WERI-Rb-1 (cell line): ENCODE results near the gene PTMS.

Experiments
- DNase-seq: peaks from one replicate; pipeline ENCODE4 v3.0.0-alpha.2; 2020
- H3K27ac ChIP-seq: fragments of 250-450 bp; sonication (Bioruptor Pico); 2 replicates; pipeline ENCODE4 v1.5.1; 2020; ENCODE audit warnings: mild to moderate bottlenecking, moderate library complexity
- H3K27me3 ChIP-seq: fragments of 250-450 bp; sonication (Bioruptor Pico); 2 replicates; pipeline ENCODE4 v1.5.1; 2021; ENCODE audit warnings: mild to moderate bottlenecking, low read depth, moderate library complexity; ENCODE audit not compliant: insufficient read depth, severe bottlenecking
- H3K36me3 ChIP-seq: fragments of 250-450 bp; sonication (Bioruptor Pico); 2 replicates; pipeline ENCODE4 v1.5.1; 2020; ENCODE audit warnings: mild to moderate bottlenecking, moderate library complexity
- H3K4me3 ChIP-seq: 2 replicates; pipeline ENCODE4 v1.5.1; 2011; ENCODE audit warnings: low read depth, mild to moderate bottlenecking, control low read depth, low read length
- H3K9me3 ChIP-seq: fragments of 250-450 bp; sonication (Bioruptor Pico); 2 replicates; pipeline ENCODE4 v1.5.1; 2021; ENCODE audit warnings: mild to moderate bottlenecking, moderate library complexity; ENCODE audit not compliant: severe bottlenecking
- CTCF ChIP-seq: IDR thresholded peaks from 2 replicates; pipeline ENCODE4 v1.5.1; 2011; ENCODE audit warnings: low read depth, mild to moderate bottlenecking, control low read depth, inconsistent platforms, low read length

Gene PTMS

GRCh38 chr12:6786416-6787094 lies 20.4 kb downstream of the PTMS start:
- Histone ChIP-seq H3K27ac (no peak overlapping the region), H3K9me3 (no peaks in the 10 kb centered on the region), H3K4me3 (no peak overlapping the region), H3K27me3 (no peaks in the 10 kb centered on the region), H3K36me3 (no peaks in the 10 kb centered on the region)
- DNase-seq = no peak
- TF ChIP-seq CTCF = no peak

GRCh38 chr12:6787309-6787708 lies 21.1 kb downstream of the PTMS start:
- H3K4me3 ChIP-seq = no peak overlapping the region

GRCh38 chr12:6788972-6789924 lies 23.1 kb downstream of the PTMS start, which contains the start of gene CD4:
TSS of gene CD4 (plus strand) at chr12:6789528. CDS start at chr12:6800139, 10,611 bp downstream.
- no peak for TF ChIP-seq CTCF
- DNase-seq = no peak

More at GRCh38 chr12:6787309-6787708, 21.1 kb downstream of the PTMS start:
- Histone ChIP-seq H3K27ac (no peak overlapping the region), H3K9me3 (no peaks in the 10 kb centered on the region), H3K27me3 (no peaks in the 10 kb centered on the region), H3K36me3 (no peaks in the 10 kb centered on the region)
- no peak for DNase-seq
- TF ChIP-seq CTCF = no peak

GRCh38 chr12:6790496-6791150 lies 24.5 kb downstream of the PTMS start:
- H3K36me3 ChIP-seq = no peaks in the 10 kb centered on the region
- TF ChIP-seq CTCF = no peak
- no peak overlapping the region for H3K4me3 ChIP-seq
- DNase-seq = no peak
- H3K9me3 ChIP-seq = no peaks in the 10 kb centered on the region
- no peak overlapping the region for H3K27ac ChIP-seq
- H3K27me3 ChIP-seq = no peaks in the 10 kb centered on the region

More at GRCh38 chr12:6788972-6789924, 23.1 kb downstream of the PTMS start, which contains the start of gene CD4:
- H3K27ac ChIP-seq = no peak within 1 kb of the TSS
- no peaks in the 10 kb centered on the region for H3K36me3 ChIP-seq
- H3K4me3 ChIP-seq = no peak within 1 kb of the TSS
- no peaks in the 10 kb centered on the region for H3K9me3 ChIP-seq
- H3K27me3 ChIP-seq = no peaks in the 10 kb centered on the region

GRCh38 chr12:6791931-6792520 lies 25.9 kb downstream of the PTMS start:
- TF ChIP-seq CTCF = no peak
- Histone ChIP-seq H3K9me3 (no peaks in the 10 kb centered on the region), H3K36me3 (no peaks in the 10 kb centered on the region), H3K27me3 (no peaks in the 10 kb centered on the region), H3K4me3 (no peak overlapping the region), H3K27ac (no peak overlapping the region)
- DNase-seq = no peak
